PC-3 (cell line): Measurements from ENCODE around the gene FSD1. TPM values are rescaled to one million over a fixed set of nuclear protein-coding genes. Genes with fewer than 3 reads are reported as not detected.

Source experiments
- ATAC-seq: fragments of 200-7000 bp; cut with Tn5 transposase; 2 replicates; pipeline ENCODE4 v1.9.1; 2020; ENCODE audit warnings: mild to moderate bottlenecking, moderate library complexity
- BruUV-seq: library from RNA; stranded (reverse); fragments of 400-500 nt; replicated peaks from 2 replicates; lab custom pipeline; 2021; lab: Mats Ljungman, UMichigan
- CTCF ChIA-PET: fragments of 300-600 bp; sonication (Branson Sonifier 250); formaldehyde crosslinking; loops from one replicate; lab custom pipeline; 2022; ENCODE audit warnings: antibody characterized with exemption; lab: Charles Lee
- POLR2A ChIA-PET: fragments of 300-600 bp; sonication (Branson Sonifier 250); formaldehyde crosslinking; loops from one replicate; lab custom pipeline; 2022; ENCODE audit warnings: antibody characterized with exemption; ENCODE audit not compliant: unreplicated experiment; lab: Charles Lee
- DNase-seq: peaks from one replicate; pipeline ENCODE4 v3.0.0-alpha.2; 2015
- H2AFZ ChIP-seq: fragments of 300-600 bp; sonication (generic); 2 replicates; pipeline ENCODE4 v1.6.0; 2016; ENCODE audit warnings: antibody characterized with exemption, low read length
- H3F3A ChIP-seq: fragments of 300-600 bp; sonication (generic); one replicate; pipeline ENCODE4 v1.6.0; 2017; ENCODE audit warnings: antibody characterized with exemption, low read length, control low read depth, mild to moderate bottlenecking; ENCODE audit not compliant: unreplicated experiment
- H3K27ac ChIP-seq: fragments of 300-600 bp; sonication (generic); 2 replicates; pipeline ENCODE4 v1.5.1; 2016; ENCODE audit warnings: mild to moderate bottlenecking, low read length
- H3K27me3 ChIP-seq: fragments of 300-600 bp; sonication (generic); 2 replicates; pipeline ENCODE4 v1.6.1; 2016; ENCODE audit warnings: low read length, mixed read lengths
- H3K36me3 ChIP-seq: fragments of 300-600 bp; sonication (generic); 2 replicates; pipeline ENCODE4 v1.6.1; 2016; ENCODE audit warnings: low read depth, mixed run types, low read length, mixed read lengths
- H3K4me1 ChIP-seq: fragments of 300-600 bp; sonication (generic); 2 replicates; pipeline ENCODE4 v1.5.1; 2016; ENCODE audit warnings: low read length; ENCODE audit not compliant: insufficient read depth
- H3K4me2 ChIP-seq: fragments of 300-600 bp; sonication (generic); 2 replicates; pipeline ENCODE4 v1.6.0; 2016; ENCODE audit warnings: low read length
- H3K4me3 ChIP-seq: fragments of 300-600 bp; sonication (generic); 2 replicates; pipeline ENCODE4 v1.5.1; 2016; ENCODE audit warnings: mild to moderate bottlenecking, low read length, mixed read lengths
- H3K79me2 ChIP-seq: fragments of 300-600 bp; sonication (generic); 2 replicates; pipeline ENCODE4 v1.6.1; 2017; ENCODE audit warnings: low read length, mixed read lengths
- H3K9ac ChIP-seq: fragments of 300-600 bp; sonication (generic); 2 replicates; pipeline ENCODE4 v1.6.0; 2016; ENCODE audit warnings: mild to moderate bottlenecking, low read length
- H3K9me2 ChIP-seq: fragments of 300-600 bp; sonication (generic); replicated peaks from 2 replicates; pipeline ENCODE4 v1.6.1; 2016; ENCODE audit warnings: mixed run types, low read length, mixed read lengths
- H3K9me3 ChIP-seq: fragments of 300-600 bp; sonication (generic); 2 replicates; pipeline ENCODE4 v1.6.1; 2016; ENCODE audit warnings: low read length, mixed read lengths
- H4K20me1 ChIP-seq: fragments of 300-600 bp; sonication (generic); 2 replicates; pipeline ENCODE4 v1.6.1; 2016; ENCODE audit warnings: low read length, mixed read lengths
- EZH2 ChIP-seq: fragments of 300-600 bp; sonication (generic); IDR thresholded peaks from one replicate; pipeline ENCODE4 v1.6.1; 2017; ENCODE audit warnings: antibody characterized with exemption, mild to moderate bottlenecking, low read length; ENCODE audit not compliant: unreplicated experiment
- EZH2phosphoT487 ChIP-seq: fragments of 300-600 bp; sonication (generic); IDR thresholded peaks from 2 replicates; pipeline ENCODE4 v1.6.1; 2018; ENCODE audit warnings: mild to moderate bottlenecking, antibody characterized with exemption, low read length, borderline replicate concordance
- intact Hi-C: fragments of 100-400 bp; cut with micrococcal nuclease; formaldehyde crosslinking; loops from 2 replicates; pipeline ENCODE4 v1.9.0; 2023
- total RNA-seq: library from RNA; depleted of rRNA; stranded (reverse); fragments of >200 nt; gene quantifications from 2 replicates; pipeline ENCODE4 v1.2.3, GENCODE V29; 2014
- TF ChIP-seq, protein P1 (sequence below): fragments of 300-600 bp; sonication (generic); conservative IDR thresholded peaks from 2 replicates; pipeline ENCODE4 v1.5.1; 2017; ENCODE audit warnings: antibody characterized with exemption, low read depth, mild to moderate bottlenecking, low read length

The FSD1 gene
- total RNA-seq, 1 experiment from 2014 or later: 8.7 TPM

DNA sequence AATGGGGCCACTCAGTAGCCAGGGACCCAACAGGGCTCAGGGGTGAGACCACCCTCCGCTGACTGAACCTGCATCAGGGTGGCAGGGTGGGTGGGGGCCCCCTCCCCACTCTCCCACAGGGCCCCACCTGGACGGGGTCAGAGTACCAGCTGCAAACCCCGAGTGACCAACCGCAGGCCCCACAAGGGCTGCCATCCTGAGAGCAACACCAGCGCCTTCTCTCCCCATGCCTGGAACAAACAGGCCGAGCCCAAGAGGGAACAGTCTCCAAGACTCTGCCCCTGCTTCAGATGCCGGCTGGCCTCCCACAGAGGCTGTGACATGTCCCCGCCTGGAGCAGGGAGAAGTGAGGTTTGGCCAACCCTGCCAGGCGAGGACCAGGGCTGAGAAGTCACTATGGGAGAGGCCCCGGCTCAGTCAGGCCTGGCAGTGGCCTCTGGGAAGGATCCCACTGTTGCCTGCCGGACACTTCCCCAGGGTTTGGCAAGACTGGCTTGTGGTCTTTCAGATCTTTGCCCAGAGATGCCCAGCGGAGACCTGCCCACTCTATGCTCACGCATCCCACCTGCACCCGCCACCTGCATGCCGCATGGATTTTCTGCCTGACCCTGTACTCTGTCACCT is 66.1 kb downstream of the FSD1 start:
- Histone ChIP-seq H3K9me2 (no peaks in the 10 kb centered on the region), H4K20me1 (no peaks in the 10 kb centered on the region), H3K4me1 (peaks cover 24% of the 10 kb centered on the region), H3K9ac (no peak overlapping the region), H3K79me2 (peaks cover 55% of the 10 kb centered on the region), H2AFZ (no peak overlapping the region), H3F3A (peaks cover 2% of the 10 kb centered on the region), H3K4me2 (no peak overlapping the region), H3K9me3 (no peaks in the 10 kb centered on the region), H3K36me3 (no peaks in the 10 kb centered on the region), H3K4me3 (no peak overlapping the region), H3K27ac (no peak overlapping the region), H3K27me3 (no peaks in the 10 kb centered on the region)
- ChIA-PET POLR2A (no interaction called here), CTCF (no interaction called here)
- DNase-seq: no peak
- no TSS peak for BruUV-seq
- TF ChIP-seq EZH2phosphoT487: no peak
- no peak for TF ChIP-seq EZH2
- intact Hi-C loops: no loop called here
- no peak for ATAC-seq

DNA sequence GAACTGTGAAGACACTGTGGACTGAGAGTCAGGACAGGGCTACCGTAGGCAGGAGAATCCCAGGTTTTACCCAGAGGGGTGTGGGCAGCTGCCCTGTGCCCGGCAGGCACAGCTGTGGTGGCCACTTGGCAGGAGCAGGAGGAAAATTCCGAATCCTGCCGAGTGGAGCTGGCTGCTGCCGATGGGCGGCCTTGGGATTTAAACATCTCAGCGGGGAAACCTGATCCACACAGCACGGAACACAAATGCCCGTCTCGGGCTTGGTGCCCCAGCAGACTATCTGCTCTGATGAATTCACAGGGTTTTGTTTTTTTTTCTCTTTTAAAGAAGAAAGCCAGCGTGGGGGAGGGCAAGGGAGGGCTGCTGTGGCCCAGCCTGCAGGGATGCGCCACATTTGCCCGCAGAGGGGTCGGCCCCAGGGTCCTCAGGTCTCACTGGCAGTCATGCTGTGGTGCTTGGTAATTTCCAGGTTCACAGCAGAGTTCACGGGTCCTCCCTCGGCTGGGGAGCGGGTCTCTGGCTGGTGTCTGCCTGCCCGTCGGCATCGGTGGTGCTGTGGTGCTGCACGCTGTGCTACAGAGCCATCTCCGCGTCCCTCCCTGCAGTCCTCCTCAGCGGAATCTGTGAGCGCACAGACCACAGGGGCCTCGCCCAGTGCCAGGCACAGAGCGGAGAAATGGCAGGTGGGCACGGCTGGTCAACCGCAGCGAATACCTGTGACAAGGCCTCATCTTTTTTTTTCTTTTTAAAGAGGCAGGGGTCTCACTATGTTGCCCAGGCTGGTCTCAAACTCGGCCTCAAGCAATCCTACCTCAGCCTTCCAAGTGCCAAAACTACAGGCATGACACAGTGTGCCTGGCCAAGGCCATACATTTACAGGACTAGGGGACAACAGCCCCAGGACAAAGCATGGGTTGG is 67.1 kb downstream of the FSD1 start:
- H3K27me3 ChIP-seq: no peaks in the 10 kb centered on the region
- H4K20me1 ChIP-seq: no peaks in the 10 kb centered on the region
- H3K4me2 ChIP-seq: no peak overlapping the region
- H3K9me2 ChIP-seq: no peaks in the 10 kb centered on the region
- H3K9me3 ChIP-seq: no peaks in the 10 kb centered on the region
- ChIA-PET POLR2A (no interaction called here), CTCF (no interaction called here)
- ATAC-seq (no peak), DNase-seq (no peak)
- TF ChIP-seq EZH2 (no peak), EZH2phosphoT487 (no peak)
- TF ChIP-seq, protein P1, sequence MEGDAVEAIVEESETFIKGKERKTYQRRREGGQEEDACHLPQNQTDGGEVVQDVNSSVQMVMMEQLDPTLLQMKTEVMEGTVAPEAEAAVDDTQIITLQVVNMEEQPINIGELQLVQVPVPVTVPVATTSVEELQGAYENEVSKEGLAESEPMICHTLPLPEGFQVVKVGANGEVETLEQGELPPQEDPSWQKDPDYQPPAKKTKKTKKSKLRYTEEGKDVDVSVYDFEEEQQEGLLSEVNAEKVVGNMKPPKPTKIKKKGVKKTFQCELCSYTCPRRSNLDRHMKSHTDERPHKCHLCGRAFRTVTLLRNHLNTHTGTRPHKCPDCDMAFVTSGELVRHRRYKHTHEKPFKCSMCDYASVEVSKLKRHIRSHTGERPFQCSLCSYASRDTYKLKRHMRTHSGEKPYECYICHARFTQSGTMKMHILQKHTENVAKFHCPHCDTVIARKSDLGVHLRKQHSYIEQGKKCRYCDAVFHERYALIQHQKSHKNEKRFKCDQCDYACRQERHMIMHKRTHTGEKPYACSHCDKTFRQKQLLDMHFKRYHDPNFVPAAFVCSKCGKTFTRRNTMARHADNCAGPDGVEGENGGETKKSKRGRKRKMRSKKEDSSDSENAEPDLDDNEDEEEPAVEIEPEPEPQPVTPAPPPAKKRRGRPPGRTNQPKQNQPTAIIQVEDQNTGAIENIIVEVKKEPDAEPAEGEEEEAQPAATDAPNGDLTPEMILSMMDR: no peak
- H3K79me2 ChIP-seq: peaks cover 55% of the 10 kb centered on the region
- H3K27ac ChIP-seq: no peak overlapping the region
- no peak overlapping the region for H2AFZ ChIP-seq
- intact Hi-C loops: no loop called here
- H3K9ac ChIP-seq: no peak overlapping the region
- no TSS peak for BruUV-seq
- peaks cover 7% of the 10 kb centered on the region for H3F3A ChIP-seq
- H3K4me1 ChIP-seq: peaks cover 34% of the 10 kb centered on the region
- no peaks in the 10 kb centered on the region for H3K36me3 ChIP-seq
- H3K4me3 ChIP-seq: no peak overlapping the region

DNA sequence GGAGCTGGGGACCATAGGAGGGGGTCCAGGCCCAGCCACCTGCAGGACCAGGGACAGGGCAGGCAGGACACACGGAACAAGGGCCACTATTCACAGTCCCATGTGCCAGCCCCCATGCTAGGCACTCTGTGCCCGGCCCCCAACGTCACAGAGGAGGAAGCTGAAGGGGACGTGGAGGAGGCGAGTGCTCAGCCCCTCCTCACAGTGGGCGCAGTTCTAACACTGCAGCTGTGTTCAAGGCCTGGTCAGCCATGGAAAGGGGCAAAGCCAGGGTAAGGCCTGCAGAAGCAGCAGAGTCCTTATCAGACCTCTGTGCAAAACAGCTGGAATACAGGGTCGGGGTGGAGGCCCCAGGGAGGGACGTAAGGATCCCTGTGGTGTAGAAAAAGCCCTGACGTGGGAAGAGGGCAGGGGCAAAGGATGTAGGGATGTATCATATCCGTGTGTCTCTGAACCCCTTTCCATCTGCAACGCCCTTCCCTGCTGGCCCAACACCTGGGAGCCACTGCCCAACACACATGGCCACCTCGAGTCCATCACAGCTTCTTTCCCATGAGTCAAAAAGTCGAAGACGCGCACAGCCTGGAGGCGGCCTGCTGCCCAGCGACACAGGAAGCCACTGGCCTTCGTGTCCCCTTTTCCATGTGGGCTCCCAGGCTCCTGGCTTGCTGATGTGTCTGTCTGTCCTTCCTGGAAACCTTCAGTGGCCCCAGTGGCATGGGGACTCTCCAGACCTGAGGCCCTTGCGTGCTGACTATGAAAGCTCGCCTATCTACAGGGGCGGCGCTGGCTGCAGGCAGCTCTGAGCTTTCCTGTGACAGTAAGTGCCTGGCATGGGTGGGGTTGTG is 68.0 kb downstream of the FSD1 start:
- no peak overlapping the region for H3K4me2 ChIP-seq
- no peak overlapping the region for H3K4me3 ChIP-seq
- H3K9me3 ChIP-seq: no peaks in the 10 kb centered on the region
- no peak for DNase-seq
- no peaks in the 10 kb centered on the region for H3K27me3 ChIP-seq
- TF ChIP-seq, protein P1: no peak
- TF ChIP-seq EZH2 (no peak), EZH2phosphoT487 (no peak)
- H3K36me3 ChIP-seq: no peaks in the 10 kb centered on the region
- peaks cover 43% of the 10 kb centered on the region for H3K4me1 ChIP-seq
- no peak overlapping the region for H2AFZ ChIP-seq
- ChIA-PET POLR2A (no interaction called here), CTCF (no interaction called here)
- H3F3A ChIP-seq: peaks cover 7% of the 10 kb centered on the region
- H3K27ac ChIP-seq: no peak overlapping the region
- no peak overlapping the region for H3K9ac ChIP-seq
- no peak for ATAC-seq
- no peaks in the 10 kb centered on the region for H4K20me1 ChIP-seq
- peaks cover 55% of the 10 kb centered on the region for H3K79me2 ChIP-seq
- intact Hi-C loops: no loop called here
- no TSS peak for BruUV-seq
- H3K9me2 ChIP-seq: no peaks in the 10 kb centered on the region
